DOHH2 (cell line): Measurements from ENCODE around the gene CHRNB1.
A peak's percentile ranks its signal among the peaks of the same experiment; 100 is the strongest.

Experiments
- CTCF ChIP-seq: fragments of 200-600 bp; sonication (generic); IDR thresholded peaks from one replicate; pipeline ENCODE4 v1.5.1; 2014; ENCODE audit warnings: antibody characterized with exemption, mild to moderate bottlenecking, low read depth, low read length; ENCODE audit not compliant: poor library complexity, severe bottlenecking
- EZH2phosphoT487 ChIP-seq: fragments of 200-600 bp; sonication (generic); IDR thresholded peaks from 2 replicates; pipeline ENCODE4 v1.6.1; 2017; ENCODE audit warnings: borderline replicate concordance, mild to moderate bottlenecking, antibody characterized with exemption, low read length, moderate library complexity, mixed read lengths

DNA sequence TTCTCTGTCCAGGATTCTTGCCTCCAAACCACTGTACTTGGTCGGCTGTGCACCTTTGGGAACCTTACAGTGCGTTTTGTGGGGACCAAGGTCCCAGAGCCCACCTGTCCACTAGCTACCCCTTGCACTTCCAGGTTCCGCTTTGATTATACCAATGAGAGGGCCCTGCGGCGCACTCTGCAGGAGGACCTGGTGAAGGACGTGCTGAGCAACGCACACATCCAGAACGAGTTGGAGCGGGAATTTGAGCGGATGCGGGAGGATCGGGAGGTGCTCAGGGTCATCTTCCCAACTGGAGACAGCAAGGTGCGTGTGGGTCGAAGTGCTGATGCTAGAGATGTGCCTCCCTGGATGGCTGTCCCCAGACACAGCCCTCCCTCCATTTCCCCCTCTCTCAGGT lies 58.1 kb downstream of the CHRNB1 start:
- TF ChIP-seq CTCF (peak; percentile 53), EZH2phosphoT487 (no peak)
